HEK293 (cell line): ENCODE results near the gene BCL11B.

ENCODE experiments used
- CTCF ChIA-PET: fragments of 350-600 bp; formaldehyde crosslinking; extraction: SDS; loops from one replicate; lab custom pipeline; 2021; ENCODE audit warnings: antibody characterized with exemption; lab: Yijun Ruan, JAX
- POLR2A ChIA-PET: fragments of 300-600 bp; formaldehyde crosslinking; extraction: SDS; loops from one replicate; lab custom pipeline; 2020; ENCODE audit warnings: antibody characterized with exemption, inconsistent platforms; lab: Yijun Ruan, JAX
- H3K27ac ChIP-seq: fragments of 200-500 bp; sonication (Bioruptor generic); 2 replicates; pipeline ENCODE4 v1.5.1; 2014; ENCODE audit warnings: low read depth, low read length, control low read depth, inconsistent platforms; ENCODE audit errors: extremely low read depth
- H3K36me3 ChIP-seq, 2 experiments: fragments of 200-500 bp in 1 of 2; sonication (Bioruptor generic) in 1 of 2; 1 replicate in 1 of 2; 2 replicates in 1 of 2; pipeline ENCODE4 v1.5.1; 2014 to 2017; ENCODE audit warnings: inconsistent platforms in 2 of 2, low read length in 2 of 2; ENCODE audit not compliant: control insufficient read depth in 2 of 2, insufficient read depth in 1 of 2
- H3K4me1 ChIP-seq: fragments of 200-500 bp; sonication (Bioruptor generic); 2 replicates; pipeline ENCODE4 v1.5.1; 2014; ENCODE audit warnings: mild to moderate bottlenecking, low read length, inconsistent platforms; ENCODE audit not compliant: control insufficient read depth, insufficient read depth
- H3K4me3 ChIP-seq: 2 replicates; pipeline ENCODE4 v1.5.1; 2011; ENCODE audit warnings: low read depth, mild to moderate bottlenecking, control low read depth, low read length, moderate library complexity
- H3K9me3 ChIP-seq: fragments of 200-500 bp; sonication (Bioruptor generic); 2 replicates; pipeline ENCODE4 v1.5.1; 2014; ENCODE audit warnings: low read depth, low read length, inconsistent platforms; ENCODE audit not compliant: control insufficient read depth, insufficient read depth
- GLI4 ChIP-seq: fragments of 450-650 bp; formaldehyde crosslinking; IDR thresholded peaks from 2 replicates; pipeline ENCODE4 v1.5.1; 2016; ENCODE audit warnings: missing biosample characterization, missing genetic modification characterization
- GLIS2 ChIP-seq: fragments of 450-650 bp; formaldehyde crosslinking; IDR thresholded peaks from 2 replicates; pipeline ENCODE4 v1.5.1; 2016; ENCODE audit warnings: missing biosample characterization, missing genetic modification characterization
- IKZF3 ChIP-seq: fragments of 450-650 bp; IDR thresholded peaks from 2 replicates; pipeline ENCODE4 v1.5.0; 2018; ENCODE audit warnings: missing biosample characterization, mild to moderate bottlenecking, missing genetic modification characterization, moderate library complexity
- KLF10 ChIP-seq: fragments of 450-650 bp; IDR thresholded peaks from 2 replicates; pipeline ENCODE4 v1.5.1; 2018; ENCODE audit warnings: missing biosample characterization, mild to moderate bottlenecking, missing genetic modification characterization
- KLF9 ChIP-seq: fragments of 450-650 bp; formaldehyde crosslinking; IDR thresholded peaks from 2 replicates; pipeline ENCODE4 v1.5.1; 2016; ENCODE audit warnings: missing biosample characterization, missing genetic modification characterization, low read depth
- REPIN1 ChIP-seq: fragments of 450-650 bp; formaldehyde crosslinking; IDR thresholded peaks from 2 replicates; pipeline ENCODE4 v1.5.1; 2017; ENCODE audit warnings: missing biosample characterization, missing genetic modification characterization, low read depth
- TCF7L2 ChIP-seq: IDR thresholded peaks from 2 replicates; pipeline ENCODE4 v1.6.1; 2011; ENCODE audit warnings: low read depth, mild to moderate bottlenecking, inconsistent platforms, low read length, moderate library complexity, borderline replicate concordance
- ZEB2 ChIP-seq: fragments of 450-650 bp; formaldehyde crosslinking; IDR thresholded peaks from 2 replicates; pipeline ENCODE4 v1.5.1; 2016; ENCODE audit warnings: missing biosample characterization, missing genetic modification characterization
- ZFP37 ChIP-seq: fragments of 450-650 bp; formaldehyde crosslinking; IDR thresholded peaks from 2 replicates; pipeline ENCODE4 v1.5.1; 2016; ENCODE audit warnings: missing biosample characterization, missing genetic modification characterization
- ZNF155 ChIP-seq: fragments of 450-650 bp; formaldehyde crosslinking; IDR thresholded peaks from 2 replicates; pipeline ENCODE4 v1.5.1; 2016; ENCODE audit warnings: missing biosample characterization, missing genetic modification characterization
- ZNF202 ChIP-seq: fragments of 450-650 bp; formaldehyde crosslinking; IDR thresholded peaks from 2 replicates; pipeline ENCODE4 v1.5.1; 2016; ENCODE audit warnings: missing biosample characterization, missing genetic modification characterization, borderline replicate concordance
- ZNF211 ChIP-seq: fragments of 450-650 bp; formaldehyde crosslinking; IDR thresholded peaks from 2 replicates; pipeline ENCODE4 v1.5.1; 2016; ENCODE audit warnings: low read depth, missing biosample characterization, missing genetic modification characterization
- ZNF221 ChIP-seq: fragments of 450-650 bp; formaldehyde crosslinking; IDR thresholded peaks from 2 replicates; pipeline ENCODE4 v1.5.1; 2017; ENCODE audit warnings: missing biosample characterization, missing genetic modification characterization, borderline replicate concordance
- ZNF24 ChIP-seq: fragments of 450-650 bp; formaldehyde crosslinking; IDR thresholded peaks from 2 replicates; pipeline ENCODE4 v1.5.1; 2016; ENCODE audit warnings: missing biosample characterization, missing genetic modification characterization
- ZNF311 ChIP-seq: fragments of 450-650 bp; formaldehyde crosslinking; IDR thresholded peaks from 2 replicates; pipeline ENCODE4 v1.5.1; 2017; ENCODE audit warnings: missing biosample characterization, missing genetic modification characterization, borderline replicate concordance
- ZNF37A ChIP-seq: fragments of 450-650 bp; IDR thresholded peaks from 2 replicates; pipeline ENCODE4 v1.5.1; 2018; ENCODE audit warnings: missing biosample characterization, missing genetic modification characterization
- ZNF544 ChIP-seq: fragments of 450-650 bp; formaldehyde crosslinking; IDR thresholded peaks from 2 replicates; pipeline ENCODE4 v1.5.0; 2017; ENCODE audit warnings: missing biosample characterization, missing genetic modification characterization
- ZNF548 ChIP-seq: fragments of 450-650 bp; formaldehyde crosslinking; IDR thresholded peaks from 2 replicates; pipeline ENCODE4 v1.5.1; 2016; ENCODE audit warnings: missing biosample characterization, missing genetic modification characterization
- ZNF600 ChIP-seq: fragments of 450-650 bp; formaldehyde crosslinking; IDR thresholded peaks from 2 replicates; pipeline ENCODE4 v1.5.1; 2016; ENCODE audit warnings: missing biosample characterization, missing genetic modification characterization
- ZNF664 ChIP-seq: fragments of 450-650 bp; formaldehyde crosslinking; IDR thresholded peaks from 2 replicates; pipeline ENCODE4 v1.5.1; 2016; ENCODE audit warnings: missing biosample characterization, missing genetic modification characterization
- ZSCAN16 ChIP-seq: fragments of 450-650 bp; formaldehyde crosslinking; IDR thresholded peaks from 2 replicates; pipeline ENCODE4 v1.5.1; 2016; ENCODE audit warnings: missing biosample characterization, missing genetic modification characterization
- TF ChIP-seq, protein P1 (sequence below): fragments of 450-650 bp; formaldehyde crosslinking; IDR thresholded peaks from 2 replicates; pipeline ENCODE4 v1.5.1; 2016; ENCODE audit warnings: missing biosample characterization, missing genetic modification characterization
- TF ChIP-seq, protein P2 (sequence below): fragments of 450-650 bp; formaldehyde crosslinking; IDR thresholded peaks from 2 replicates; pipeline ENCODE4 v1.5.1; 2017; ENCODE audit warnings: missing biosample characterization, missing genetic modification characterization
- TF ChIP-seq, protein P3 (sequence below): fragments of 450-650 bp; formaldehyde crosslinking; IDR thresholded peaks from 2 replicates; pipeline ENCODE4 v1.5.1; 2016; ENCODE audit warnings: missing biosample characterization, missing genetic modification characterization

BCL11B gene

DNA sequence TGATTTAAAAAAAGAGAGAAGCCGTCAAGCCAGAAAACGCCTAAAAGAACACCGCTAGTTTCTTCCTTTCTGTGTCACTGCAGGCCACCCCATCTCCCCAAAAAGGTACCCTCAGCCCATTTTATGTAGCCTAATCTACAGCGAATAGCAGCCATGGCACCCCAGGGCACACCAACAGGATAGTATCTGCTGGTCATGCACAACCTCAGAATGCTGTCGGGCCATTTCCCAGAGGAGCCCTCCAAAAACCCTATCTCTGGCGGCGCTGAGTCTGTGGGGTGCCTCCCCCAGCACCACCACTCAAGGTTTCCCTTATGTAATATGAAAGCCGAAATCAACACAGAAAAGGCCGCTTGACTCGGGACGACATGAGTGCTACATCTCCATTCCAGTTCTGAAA lies 98.9 kb downstream of the BCL11B start:
- Histone ChIP-seq H3K27ac (no peak overlapping the region), H3K9me3 (no peaks in the 10 kb centered on the region), H3K36me3 (peaks cover 0 to 15% of the 10 kb centered on the region in 2 experiments; a peak in 1 of 3 replicates), H3K4me1 (0 out of 2 replicates have a peak, but pooled peaks cover 3% of the 10 kb centered on the region), H3K4me3 (no peak overlapping the region)
- POLR2A ChIA-PET = no interaction called here
- no peak for TF ChIP-seq KLF9 (tag by site-specific recombination)
- no peak for TF ChIP-seq ZEB2 (tag by site-specific recombination)
- no peak for TF ChIP-seq TCF7L2
- TF ChIP-seq ZNF664 = no peak
- TF ChIP-seq ZNF202 = no peak
- no peak for TF ChIP-seq ZNF600 (tag by site-specific recombination)
- TF ChIP-seq ZSCAN16 (tag by site-specific recombination) = no peak
- TF ChIP-seq ZNF211 = no peak
- TF ChIP-seq IKZF3 (tag by site-specific recombination) = no peak
- TF ChIP-seq KLF10 (tag by site-specific recombination) = no peak
- CTCF ChIA-PET = interaction anchor here (0.7 kb wide), 1 partner anchor 387 kb away, joined by 6 read pairs; no protein-coding TSS in a partner anchor

DNA sequence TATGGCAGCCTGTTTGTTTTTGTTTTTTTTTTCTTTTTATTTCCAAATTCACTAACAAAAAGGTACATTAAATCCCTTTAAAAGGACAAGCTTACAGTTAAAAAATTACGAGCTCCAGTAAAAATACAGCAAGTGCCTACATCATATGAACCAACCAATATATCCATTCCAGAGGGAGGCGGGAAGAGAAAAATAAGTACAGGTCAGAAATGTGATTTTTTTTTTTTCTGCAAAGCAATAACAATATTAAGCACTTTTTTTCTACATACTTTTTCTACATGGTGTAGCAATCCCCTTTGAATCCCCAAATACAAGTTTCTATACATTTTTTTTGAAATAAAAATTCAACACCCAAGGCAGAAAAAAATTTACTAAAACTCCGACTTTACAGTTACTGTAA lies 100.6 kb downstream of the BCL11B start:
- ChIA-PET CTCF (interaction anchor here (0.7 kb wide), 1 partner anchor 144 kb away, joined by 4 read pairs; no protein-coding TSS in a partner anchor), POLR2A (interaction anchor here (0.7 kb wide), 1 partner anchor 530 kb away, joined by 3 read pairs; no protein-coding TSS in a partner anchor)
- peaks cover 0 to 15% of the 10 kb centered on the region in 2 experiments; a peak in 1 of 3 replicates for H3K36me3 ChIP-seq
- 0 out of 2 replicates have a peak, but pooled peaks cover 3% of the 10 kb centered on the region for H3K4me1 ChIP-seq
- H3K9me3 ChIP-seq = no peaks in the 10 kb centered on the region
- no peak overlapping the region for H3K4me3 ChIP-seq
- H3K27ac ChIP-seq = no peak overlapping the region
- no peak for TF ChIP-seq REPIN1 (tag by site-specific recombination)
- no peak for TF ChIP-seq GLIS2
- no peak for TF ChIP-seq ZNF155 (tag by site-specific recombination)
- no peak for TF ChIP-seq GLI4 (tag by site-specific recombination)

DNA sequence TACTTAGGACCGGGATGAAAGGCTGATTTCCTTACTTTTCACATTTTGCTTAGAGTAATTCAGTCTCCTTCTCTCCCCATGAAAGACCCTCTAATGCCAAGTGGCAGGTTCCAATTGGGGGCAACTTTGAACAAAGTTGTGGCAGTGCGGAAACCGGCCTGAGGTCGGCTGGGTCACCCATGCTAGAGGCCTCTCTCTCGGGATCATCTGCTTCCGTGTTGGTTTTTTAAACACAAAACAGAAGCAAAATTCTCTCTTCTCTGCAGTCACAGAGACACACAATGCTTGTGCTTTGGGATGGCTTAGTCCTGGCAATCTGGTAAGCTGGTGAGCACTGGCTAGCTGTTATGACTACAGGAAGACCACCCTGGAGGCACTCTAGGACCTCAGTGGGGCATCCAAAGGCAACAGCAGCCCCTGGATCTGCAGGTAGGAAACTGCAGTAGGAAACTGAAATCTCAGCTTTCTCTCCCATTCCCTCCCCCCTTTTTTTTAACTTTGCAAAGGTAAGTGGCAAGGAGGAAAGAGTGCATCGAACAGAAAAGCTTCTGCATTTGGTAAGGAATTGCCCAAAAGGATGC lies 102.1 kb downstream of the BCL11B start:
- Histone ChIP-seq H3K4me1 (0 out of 2 replicates have a peak, but pooled peaks cover 3% of the 10 kb centered on the region), H3K9me3 (no peaks in the 10 kb centered on the region), H3K27ac (no peak overlapping the region), H3K4me3 (no peak overlapping the region), H3K36me3 (peaks cover 0 to 7% of the 10 kb centered on the region in 2 experiments; a peak in 1 of 3 replicates)
- TF ChIP-seq ZNF544 (tag by site-specific recombination) = no peak
- no peak for TF ChIP-seq ZNF311
- TF ChIP-seq ZNF37A (tag by site-specific recombination) = no peak
- TF ChIP-seq ZFP37 (tag by site-specific recombination) = no peak
- ChIA-PET POLR2A (no interaction called here), CTCF (no interaction called here)

DNA sequence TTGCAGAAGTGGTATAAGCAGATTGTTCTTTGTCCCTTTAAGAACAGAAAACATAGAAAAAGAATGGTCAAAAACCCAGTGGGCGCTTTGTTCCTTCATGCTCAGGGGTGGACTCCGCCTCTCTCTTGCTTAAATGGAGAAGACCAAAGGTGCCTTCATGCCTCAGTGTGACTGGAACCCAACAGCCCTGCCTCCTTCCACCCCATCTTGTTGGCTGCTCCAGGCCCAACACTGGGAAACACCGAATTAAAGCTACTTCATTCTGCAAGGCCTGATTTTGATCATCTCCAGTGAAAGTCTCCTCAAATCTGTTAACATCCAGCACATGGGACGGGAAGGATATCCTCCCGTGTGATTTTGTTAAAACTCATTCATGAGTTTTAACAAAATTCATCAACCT lies 103.7 kb downstream of the BCL11B start:
- CTCF ChIA-PET = no interaction called here
- Histone ChIP-seq H3K9me3 (no peaks in the 10 kb centered on the region), H3K27ac (no peak overlapping the region), H3K4me1 (no peaks in the 10 kb centered on the region), H3K36me3 (no peaks in the 10 kb centered on the region), H3K4me3 (no peak overlapping the region)
- POLR2A ChIA-PET = no interaction called here
- TF ChIP-seq, protein P1, sequence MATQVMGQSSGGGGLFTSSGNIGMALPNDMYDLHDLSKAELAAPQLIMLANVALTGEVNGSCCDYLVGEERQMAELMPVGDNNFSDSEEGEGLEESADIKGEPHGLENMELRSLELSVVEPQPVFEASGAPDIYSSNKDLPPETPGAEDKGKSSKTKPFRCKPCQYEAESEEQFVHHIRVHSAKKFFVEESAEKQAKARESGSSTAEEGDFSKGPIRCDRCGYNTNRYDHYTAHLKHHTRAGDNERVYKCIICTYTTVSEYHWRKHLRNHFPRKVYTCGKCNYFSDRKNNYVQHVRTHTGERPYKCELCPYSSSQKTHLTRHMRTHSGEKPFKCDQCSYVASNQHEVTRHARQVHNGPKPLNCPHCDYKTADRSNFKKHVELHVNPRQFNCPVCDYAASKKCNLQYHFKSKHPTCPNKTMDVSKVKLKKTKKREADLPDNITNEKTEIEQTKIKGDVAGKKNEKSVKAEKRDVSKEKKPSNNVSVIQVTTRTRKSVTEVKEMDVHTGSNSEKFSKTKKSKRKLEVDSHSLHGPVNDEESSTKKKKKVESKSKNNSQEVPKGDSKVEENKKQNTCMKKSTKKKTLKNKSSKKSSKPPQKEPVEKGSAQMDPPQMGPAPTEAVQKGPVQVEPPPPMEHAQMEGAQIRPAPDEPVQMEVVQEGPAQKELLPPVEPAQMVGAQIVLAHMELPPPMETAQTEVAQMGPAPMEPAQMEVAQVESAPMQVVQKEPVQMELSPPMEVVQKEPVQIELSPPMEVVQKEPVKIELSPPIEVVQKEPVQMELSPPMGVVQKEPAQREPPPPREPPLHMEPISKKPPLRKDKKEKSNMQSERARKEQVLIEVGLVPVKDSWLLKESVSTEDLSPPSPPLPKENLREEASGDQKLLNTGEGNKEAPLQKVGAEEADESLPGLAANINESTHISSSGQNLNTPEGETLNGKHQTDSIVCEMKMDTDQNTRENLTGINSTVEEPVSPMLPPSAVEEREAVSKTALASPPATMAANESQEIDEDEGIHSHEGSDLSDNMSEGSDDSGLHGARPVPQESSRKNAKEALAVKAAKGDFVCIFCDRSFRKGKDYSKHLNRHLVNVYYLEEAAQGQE (tag by site-specific recombination) = no peak
- TF ChIP-seq, protein P2, sequence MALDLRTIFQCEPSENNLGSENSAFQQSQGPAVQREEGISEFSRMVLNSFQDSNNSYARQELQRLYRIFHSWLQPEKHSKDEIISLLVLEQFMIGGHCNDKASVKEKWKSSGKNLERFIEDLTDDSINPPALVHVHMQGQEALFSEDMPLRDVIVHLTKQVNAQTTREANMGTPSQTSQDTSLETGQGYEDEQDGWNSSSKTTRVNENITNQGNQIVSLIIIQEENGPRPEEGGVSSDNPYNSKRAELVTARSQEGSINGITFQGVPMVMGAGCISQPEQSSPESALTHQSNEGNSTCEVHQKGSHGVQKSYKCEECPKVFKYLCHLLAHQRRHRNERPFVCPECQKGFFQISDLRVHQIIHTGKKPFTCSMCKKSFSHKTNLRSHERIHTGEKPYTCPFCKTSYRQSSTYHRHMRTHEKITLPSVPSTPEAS = no peak
- TF ChIP-seq ZNF24 (tag by site-specific recombination) = no peak
- TF ChIP-seq, protein P3, sequence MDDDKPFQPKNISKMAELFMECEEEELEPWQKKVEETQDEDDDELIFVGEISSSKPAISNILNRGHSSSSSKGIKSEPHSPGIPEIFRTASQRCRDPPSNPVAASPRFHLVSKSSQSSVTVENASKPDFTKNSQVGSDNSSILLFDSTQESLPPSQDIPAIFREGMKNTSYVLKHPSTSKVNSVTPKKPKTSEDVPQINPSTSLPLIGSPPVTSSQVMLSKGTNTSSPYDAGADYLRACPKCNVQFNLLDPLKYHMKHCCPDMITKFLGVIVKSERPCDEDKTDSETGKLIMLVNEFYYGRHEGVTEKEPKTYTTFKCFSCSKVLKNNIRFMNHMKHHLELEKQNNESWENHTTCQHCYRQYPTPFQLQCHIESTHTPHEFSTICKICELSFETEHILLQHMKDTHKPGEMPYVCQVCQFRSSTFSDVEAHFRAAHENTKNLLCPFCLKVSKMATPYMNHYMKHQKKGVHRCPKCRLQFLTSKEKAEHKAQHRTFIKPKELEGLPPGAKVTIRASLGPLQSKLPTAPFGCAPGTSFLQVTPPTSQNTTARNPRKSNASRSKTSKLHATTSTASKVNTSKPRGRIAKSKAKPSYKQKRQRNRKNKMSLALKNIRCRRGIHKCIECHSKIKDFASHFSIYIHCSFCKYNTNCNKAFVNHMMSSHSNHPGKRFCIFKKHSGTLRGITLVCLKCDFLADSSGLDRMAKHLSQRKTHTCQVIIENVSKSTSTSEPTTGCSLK = no peak
- no peak for TF ChIP-seq ZNF548 (tag by site-specific recombination)
- no peak for TF ChIP-seq ZNF221 (tag by site-specific recombination)
